Stimulated activated CD8-positive, alpha-beta memory T cell treated with anti-CD3 and anti-CD28 coated beads, Interleukin-12 subunit alpha, Interleukin-12 subunit beta, amount 100 ng/mL, for 1 hour (primary cell): ENCODE measurements around the gene BCL11B.
A peak's percentile ranks its signal among the peaks of the same experiment; 100 is the strongest.
"Not testable (repeated sequence)": the region's sequence is repeated elsewhere in the genome, so short reads cannot be mapped to it uniquely, and the experiment has no call there.

Experiments used
- DNase-seq: peaks from one replicate; pipeline ENCODE4 v3.0.0-alpha.2; 2020; ENCODE audit warnings: low read depth

The BCL11B gene

DNA sequence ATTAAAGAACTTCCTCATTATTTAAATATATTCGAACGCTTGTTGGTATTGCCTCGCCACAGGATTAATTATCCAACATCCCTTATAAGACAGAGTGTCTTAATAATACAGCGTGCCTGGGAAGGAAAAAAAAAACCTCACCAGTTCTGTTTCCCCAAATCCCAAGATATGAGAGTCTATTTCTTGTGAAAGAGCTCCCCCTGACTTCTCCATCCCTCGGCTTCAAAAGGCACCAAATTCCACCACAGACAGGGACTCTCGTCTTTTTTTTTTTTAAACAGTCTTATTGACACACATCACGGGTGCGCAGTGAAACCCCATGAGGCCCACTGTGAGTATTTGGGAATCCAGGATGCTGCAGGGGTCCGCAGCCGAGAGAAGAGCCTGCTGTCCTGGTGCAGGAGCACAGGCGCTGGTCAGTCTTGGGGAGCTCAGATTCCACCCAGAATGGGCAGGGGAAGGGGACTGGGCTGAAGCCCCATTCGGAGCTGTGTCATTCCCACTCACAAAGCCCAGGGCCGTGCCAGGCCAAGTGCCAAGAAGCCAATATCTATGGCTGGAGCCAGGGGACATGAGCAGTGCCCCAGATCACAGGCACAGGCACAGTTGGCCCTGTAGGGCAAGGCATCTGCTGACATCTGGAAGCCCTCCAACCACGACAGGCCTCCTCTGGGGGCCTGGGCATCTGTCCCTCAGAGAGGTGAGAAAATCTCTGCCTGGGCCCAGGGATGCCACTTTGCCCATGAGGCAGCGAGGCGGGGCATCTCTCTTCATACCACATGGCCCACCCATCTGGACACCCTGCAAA is 71.9 kb downstream of the BCL11B start:
- no peak for DNase-seq

- DNase-seq = no peak
Observed at GRCh38 chr14:99198746-99199502, 73.1 kb downstream of the BCL11B start.

GRCh38 chr14:99196310-99196650 is 75.7 kb downstream of the BCL11B start:
- DNase-seq = no peak

DNA sequence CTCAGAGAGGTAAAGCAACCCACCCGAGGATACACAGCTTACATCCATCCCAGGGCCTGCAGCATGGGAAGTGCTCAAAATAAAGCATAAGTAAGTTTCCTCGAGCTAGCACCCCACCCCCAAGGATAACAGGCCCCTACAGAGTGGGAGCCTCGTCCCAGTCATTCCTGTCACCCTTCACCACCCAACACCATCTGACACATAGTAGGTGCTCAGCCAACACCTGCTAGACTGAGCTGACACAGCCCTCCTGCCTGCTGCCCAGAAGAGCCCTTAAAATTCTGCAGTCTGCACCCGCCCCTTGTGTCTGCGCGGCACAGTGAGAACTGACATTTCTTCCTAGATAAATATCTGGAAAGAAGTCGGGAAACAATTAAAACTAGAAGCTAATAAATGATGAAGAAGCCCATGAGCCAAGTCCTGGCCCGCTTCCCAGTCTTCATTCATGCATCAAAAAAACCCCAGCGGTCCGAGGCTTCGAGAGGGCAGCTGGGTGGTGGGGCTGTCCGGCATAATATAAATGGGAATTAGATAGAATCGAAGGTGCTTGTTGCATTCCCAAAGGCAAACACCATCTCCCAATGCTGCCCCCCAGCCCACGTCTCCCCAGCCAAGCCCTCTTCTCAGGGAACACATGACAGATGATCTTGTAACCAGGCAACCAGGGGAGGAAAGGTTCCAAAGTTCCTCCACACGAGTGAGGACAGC is 76.2 kb downstream of the BCL11B start:
- DNase-seq = no peak

GRCh38 chr14:99194736-99195135 is 77.3 kb downstream of the BCL11B start:
- no peak for DNase-seq

DNA sequence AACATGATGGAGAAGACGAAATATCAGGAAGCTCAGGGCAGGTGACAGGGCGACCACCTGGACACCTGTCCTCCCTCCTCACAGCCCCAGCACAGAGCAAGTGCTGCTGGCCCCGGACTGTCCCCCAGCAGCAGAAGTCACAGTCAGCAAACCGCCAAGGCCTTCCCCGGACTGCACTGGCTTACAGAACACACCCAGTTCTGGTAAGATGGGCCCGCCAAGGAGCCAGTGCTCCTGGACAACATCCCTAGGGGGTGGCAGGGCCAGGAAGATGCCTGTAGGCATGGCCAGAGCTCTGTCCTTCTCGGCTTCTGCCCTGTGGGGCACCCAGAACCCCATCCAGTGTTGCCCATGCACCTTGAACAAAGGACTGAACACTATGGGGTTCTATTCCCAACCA is 77.9 kb downstream of the BCL11B start:
- DNase-seq = no peak

DNA sequence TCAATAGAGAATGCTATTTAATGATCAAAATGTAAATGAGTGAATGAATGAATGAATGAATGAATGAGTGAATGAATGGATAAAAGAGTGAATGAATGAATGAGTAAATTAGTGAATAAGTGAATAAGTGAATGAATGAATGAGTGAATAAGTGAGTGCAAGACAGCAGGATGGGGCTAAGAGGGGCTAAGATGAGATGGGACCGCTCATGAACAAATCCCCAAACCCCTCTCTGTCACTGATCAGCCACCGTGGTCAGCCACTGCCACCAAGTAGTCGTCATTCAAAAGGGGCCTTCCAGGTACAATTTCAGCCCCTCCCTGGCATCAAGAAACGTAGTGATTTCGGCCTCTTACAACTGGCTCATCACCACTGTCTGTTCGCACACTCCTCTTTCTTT is 79.2 kb downstream of the BCL11B start:
- no peak for DNase-seq

DNA sequence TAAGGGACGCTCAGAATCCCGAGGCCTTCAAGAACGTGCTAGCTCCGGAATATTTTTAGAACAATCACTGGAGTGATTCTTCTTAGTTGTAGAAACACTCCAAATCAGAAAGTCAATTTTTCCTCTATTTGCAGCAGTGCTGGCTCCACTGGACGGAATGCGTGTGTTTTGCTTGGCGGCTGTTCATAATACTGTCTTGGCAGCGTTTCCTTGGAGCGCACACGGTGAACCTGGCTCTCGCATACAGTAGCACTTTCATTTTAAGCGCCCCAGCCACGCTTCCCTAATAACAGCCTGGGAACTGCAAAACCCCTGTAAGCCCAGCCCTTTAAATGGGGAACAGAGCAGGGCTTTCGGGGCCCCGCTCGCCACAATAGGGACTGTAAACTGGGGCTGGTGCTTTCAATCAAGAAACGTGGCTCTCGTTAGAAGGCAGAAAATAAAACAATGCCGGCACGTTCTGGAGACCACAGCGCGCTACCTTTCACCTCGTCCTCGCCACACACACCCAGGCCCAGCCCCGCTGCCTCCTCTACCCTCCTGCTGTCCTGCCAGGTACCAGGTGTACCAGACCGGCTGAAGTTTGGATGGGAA is 79.9 kb downstream of the BCL11B start:
- no peak for DNase-seq

GRCh38 chr14:99191395-99192027 is 80.5 kb downstream of the BCL11B start:
- no peak for DNase-seq

- DNase-seq = peak; percentile 26
Observed at GRCh38 chr14:99190696-99191394, 81.2 kb downstream of the BCL11B start.

GRCh38 chr14:99189201-99189801 is 82.7 kb downstream of the BCL11B start:
- no peak for DNase-seq

- no peak for DNase-seq
Observed at GRCh38 chr14:99188731-99189191, 83.2 kb downstream of the BCL11B start.

GRCh38 chr14:99187858-99188257 is 84.1 kb downstream of the BCL11B start:
- no peak for DNase-seq

DNA sequence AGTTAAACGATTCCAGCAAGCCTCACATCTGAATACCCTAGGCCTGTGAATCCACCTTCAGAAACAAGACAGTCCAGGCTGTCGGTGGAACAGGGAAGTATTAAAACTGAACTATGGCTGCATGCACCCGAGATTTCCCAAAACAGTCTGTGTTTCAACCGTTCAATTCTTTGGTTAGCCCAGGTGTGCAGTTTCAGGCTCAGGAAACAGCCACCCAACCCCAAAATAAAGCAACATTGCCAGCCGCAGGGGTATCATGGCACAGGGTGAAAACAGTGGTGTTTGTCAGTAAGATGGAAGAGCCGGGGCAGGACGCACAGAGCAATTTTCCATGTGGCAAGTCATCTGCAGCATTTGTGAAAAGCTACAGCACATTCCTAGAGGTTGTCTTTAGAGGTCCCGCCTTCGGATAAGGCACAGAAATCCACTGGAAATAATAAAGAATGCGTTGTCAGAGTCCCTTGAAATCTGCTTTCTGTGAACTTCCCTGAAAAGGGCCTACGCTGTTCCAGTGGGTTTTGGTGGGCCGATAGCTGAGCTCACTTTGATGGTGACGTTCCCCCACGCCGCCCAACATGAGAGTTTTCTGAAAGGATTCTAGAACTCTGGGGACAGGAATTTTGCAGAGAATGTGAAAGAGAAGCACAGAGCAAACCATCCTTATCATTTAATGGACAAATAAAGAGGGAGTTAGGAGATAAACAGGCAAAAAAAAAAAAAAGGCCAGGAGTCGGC is 84.9 kb downstream of the BCL11B start:
- no peak for DNase-seq

DNA sequence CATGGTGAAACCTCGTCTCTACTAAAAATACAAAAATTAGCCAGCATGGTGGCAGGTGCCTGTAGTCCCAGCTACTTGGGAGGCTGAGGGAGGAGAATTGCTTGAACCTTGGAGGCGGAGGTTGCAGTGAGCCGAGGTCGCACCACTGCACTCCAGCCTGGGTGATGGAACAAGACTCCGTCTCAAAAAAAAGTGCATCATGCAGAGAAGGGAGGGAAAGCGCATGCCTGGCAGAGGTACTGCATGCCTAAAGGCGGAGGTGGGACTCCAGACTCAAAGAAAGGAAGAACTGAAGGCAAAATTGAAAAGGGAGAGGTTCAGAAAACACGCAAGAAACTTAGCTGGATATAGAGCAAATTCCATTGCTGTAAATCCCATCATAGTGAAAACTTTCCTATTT is 85.7 kb downstream of the BCL11B start:
- not testable (repeated sequence) for DNase-seq

DNA sequence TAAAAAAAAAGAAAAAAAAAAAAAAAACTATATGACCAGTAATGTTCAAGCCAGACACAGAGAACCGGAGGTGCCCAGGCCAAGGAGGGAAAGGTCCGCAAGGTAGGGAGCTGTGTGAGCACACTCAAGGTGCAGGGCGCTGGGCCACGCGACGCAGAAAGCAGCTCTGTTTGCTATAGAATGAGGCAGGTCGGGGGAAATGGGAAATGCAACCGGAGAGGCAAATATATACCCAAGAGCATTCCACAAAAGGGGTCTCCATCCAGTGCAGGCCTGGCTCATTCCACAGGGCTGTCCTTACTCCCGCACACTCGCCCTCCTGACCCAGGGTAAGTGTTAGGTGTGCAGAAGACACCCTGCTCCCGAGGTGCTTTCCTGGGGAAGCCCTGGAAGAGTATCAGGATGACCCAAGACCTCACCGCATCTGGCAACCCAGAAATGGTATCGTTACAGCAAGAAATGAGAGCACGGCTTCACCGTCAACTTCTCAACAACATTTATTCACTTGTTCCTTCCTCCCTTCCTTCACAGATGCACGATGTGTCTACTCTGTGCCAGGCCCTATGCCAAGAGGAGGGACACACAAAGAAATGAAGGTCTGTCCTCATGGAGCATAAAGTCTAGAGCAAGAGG is 86.4 kb downstream of the BCL11B start:
- no peak for DNase-seq

DNA sequence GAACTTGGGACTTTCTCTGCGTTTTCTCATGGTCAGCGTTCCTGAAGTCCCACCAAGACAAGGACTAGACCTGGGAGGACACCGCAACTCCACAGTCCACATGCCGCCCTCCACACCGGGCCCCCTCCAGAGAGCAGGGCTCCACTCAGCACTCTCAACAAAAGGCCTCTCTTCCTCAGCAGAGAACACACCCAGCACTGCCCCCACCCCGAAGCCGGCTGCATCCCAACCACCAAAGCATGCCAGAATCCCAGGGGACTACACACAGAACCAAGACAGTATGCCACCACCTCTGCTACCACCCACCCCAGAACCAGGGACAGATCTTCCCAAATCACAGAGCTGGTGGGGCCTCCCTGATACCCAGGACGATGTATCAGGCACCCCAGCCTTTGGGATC is 88.3 kb downstream of the BCL11B start:
- DNase-seq = no peak

DNA sequence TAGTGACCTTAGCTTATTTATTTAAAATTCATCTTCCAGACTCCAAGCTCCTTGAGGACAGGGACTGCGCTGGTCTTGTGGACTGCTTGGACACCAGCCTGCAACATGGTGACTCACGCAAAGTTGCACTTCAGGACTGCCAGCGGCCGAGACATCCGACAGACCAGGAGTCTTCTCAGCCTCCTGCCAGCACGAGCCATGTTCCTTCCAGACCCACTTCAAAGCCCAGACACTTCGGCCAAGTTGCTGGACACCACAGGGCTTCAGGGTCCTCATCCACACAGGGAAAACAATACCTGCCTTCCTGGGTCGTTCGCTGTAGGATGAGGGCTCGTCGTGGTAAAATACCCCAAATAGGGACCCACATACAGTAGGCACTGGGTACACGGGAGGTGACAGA is 88.7 kb downstream of the BCL11B start:
- DNase-seq = no peak

DNA sequence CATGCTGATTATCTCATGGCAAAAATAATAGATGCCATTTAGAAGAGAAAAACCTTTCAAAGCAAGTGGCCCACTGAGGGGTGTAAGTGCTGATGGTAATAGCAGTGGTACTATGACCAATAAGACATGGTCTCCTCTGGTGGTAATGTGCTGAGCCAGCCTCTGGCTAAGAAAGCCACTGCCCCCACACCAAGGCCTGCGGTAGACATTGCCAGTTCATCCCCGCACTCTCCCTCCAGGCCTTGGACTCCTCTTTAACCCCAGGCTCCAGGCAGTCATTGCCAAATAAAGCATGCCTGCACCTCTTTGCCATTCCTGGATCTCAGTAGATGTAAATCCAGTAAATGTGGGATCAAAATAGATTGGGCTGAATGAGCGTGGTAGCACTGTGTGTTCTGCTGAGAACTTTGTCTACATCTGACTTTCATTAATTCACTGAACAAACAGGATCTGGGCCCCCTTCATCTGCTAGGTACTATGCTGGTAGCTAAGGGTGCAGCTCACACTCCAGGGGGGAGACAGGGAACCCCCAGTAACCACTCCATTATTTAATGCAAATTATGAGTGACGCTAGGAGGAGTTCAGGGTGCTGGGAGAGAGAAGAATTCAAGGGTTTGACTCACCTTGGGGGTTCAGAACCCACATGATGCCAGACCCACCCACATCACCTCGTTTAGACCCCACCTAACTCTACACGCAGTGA is 89.3 kb downstream of the BCL11B start:
- no peak for DNase-seq
